Osteoblast (primary cell): ENCODE results near the gene ZNF821. TPM values are rescaled to one million over a fixed set of nuclear protein-coding genes. Genes with fewer than 3 reads are reported as not detected.
A peak's percentile ranks its signal among the peaks of the same experiment; 100 is the strongest.
"Not testable (repeated sequence)": the region's sequence is repeated elsewhere in the genome, so short reads cannot be mapped to it uniquely, and the experiment has no call there.

ENCODE experiments used
- DNase-seq: peaks from one replicate; pipeline ENCODE4 v3.0.0; 2011; ENCODE audit warnings: low spot score, mixed read lengths; ENCODE audit not compliant: insufficient read length; ENCODE audit errors: missing footprints
- H2AFZ ChIP-seq: 2 replicates; pipeline ENCODE4 v1.6.0; 2011; ENCODE audit warnings: mild to moderate bottlenecking, low read length
- H3K27ac ChIP-seq: 2 replicates; pipeline ENCODE4 v1.5.1; 2011; ENCODE audit warnings: mild to moderate bottlenecking, low read depth, low read length, moderate library complexity
- H3K27me3 ChIP-seq: 2 replicates; pipeline ENCODE4 v1.6.0; 2012; ENCODE audit warnings: mild to moderate bottlenecking, control low read depth, inconsistent platforms, low read length, moderate library complexity; ENCODE audit not compliant: insufficient read depth
- H3K36me3 ChIP-seq: 2 replicates; pipeline ENCODE4 v1.5.1; 2011; ENCODE audit warnings: mild to moderate bottlenecking, low read length, control low read depth, moderate library complexity; ENCODE audit not compliant: insufficient read depth
- H3K4me1 ChIP-seq: 2 replicates; pipeline ENCODE4 v1.5.1; 2011; ENCODE audit warnings: mild to moderate bottlenecking, low read length, control low read depth, moderate library complexity; ENCODE audit not compliant: insufficient read depth
- H3K4me2 ChIP-seq: 2 replicates; pipeline ENCODE4 v1.6.0; 2011; ENCODE audit warnings: mild to moderate bottlenecking, low read length; ENCODE audit not compliant: insufficient read depth
- H3K4me3 ChIP-seq: fragments of 200-600 bp; sonication (generic); 3 replicates; pipeline ENCODE4 v1.5.1; 2012; ENCODE audit warnings: mild to moderate bottlenecking, low read length, inconsistent platforms; ENCODE audit not compliant: insufficient read depth
- H3K79me2 ChIP-seq: 2 replicates; pipeline ENCODE4 v1.6.0; 2012; ENCODE audit warnings: mild to moderate bottlenecking, low read length, control low read depth, inconsistent platforms; ENCODE audit not compliant: insufficient read depth
- H3K9me3 ChIP-seq: 2 replicates; pipeline ENCODE4 v1.5.1; 2011; ENCODE audit warnings: low read depth, low read length, control low read depth
- H4K20me1 ChIP-seq: 2 replicates; pipeline ENCODE4 v1.6.0; 2012; ENCODE audit warnings: mild to moderate bottlenecking, low read length, control low read depth; ENCODE audit not compliant: insufficient read depth
- CTCF ChIP-seq: IDR thresholded peaks from 2 replicates; pipeline ENCODE4 v1.5.1; 2011; ENCODE audit warnings: mild to moderate bottlenecking, low read depth, low read length, moderate library complexity; ENCODE audit errors: extremely low read depth
- total RNA-seq: library from RNA; depleted of rRNA; stranded (reverse); fragments of >200 nt; gene quantifications from 2 replicates; pipeline ENCODE4 v1.2.3, GENCODE V29; 2012

ZNF821 gene
- total RNA-seq, 1 donor = 12.3 TPM

DNA sequence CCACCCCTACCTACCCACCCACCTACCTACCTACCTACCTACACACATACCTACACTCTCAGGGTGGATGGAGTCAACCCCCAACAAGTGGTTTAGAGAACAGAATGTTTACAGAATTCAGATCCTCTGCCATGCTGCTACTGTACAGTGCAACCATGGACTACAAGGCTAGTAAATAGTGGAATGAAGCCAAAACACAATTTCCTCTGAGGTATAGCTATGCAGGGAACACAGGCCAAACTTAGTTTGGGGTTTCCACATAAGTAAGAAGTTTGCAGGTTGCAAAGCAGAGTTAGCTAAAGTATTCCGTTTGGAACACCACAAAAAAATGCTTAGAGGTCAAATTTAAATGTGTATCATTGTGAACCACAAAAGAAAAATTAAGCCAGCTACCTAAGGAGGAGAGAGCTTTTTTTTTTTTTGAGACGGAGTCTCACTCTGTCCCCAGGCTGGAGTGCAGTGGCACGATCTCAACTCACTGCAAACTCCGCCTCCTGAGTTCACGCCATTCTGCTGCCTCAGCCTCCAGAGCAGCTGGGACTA, 72.7 kb downstream of the ZNF821 start:
- no peak for TF ChIP-seq CTCF
- Histone ChIP-seq H3K4me3 (no peak overlapping the region), H3K4me1 (peaks cover 21% of the 10 kb centered on the region), H3K27me3 (no peaks in the 10 kb centered on the region), H4K20me1 (peaks cover 11% of the 10 kb centered on the region), H3K79me2 (peaks cover 25% of the 10 kb centered on the region), H2AFZ (no peak overlapping the region), H3K27ac (no peak overlapping the region), H3K36me3 (peaks cover 7% of the 10 kb centered on the region), H3K9me3 (no peaks in the 10 kb centered on the region), H3K4me2 (no peak overlapping the region)
- DNase-seq = no peak

DNA sequence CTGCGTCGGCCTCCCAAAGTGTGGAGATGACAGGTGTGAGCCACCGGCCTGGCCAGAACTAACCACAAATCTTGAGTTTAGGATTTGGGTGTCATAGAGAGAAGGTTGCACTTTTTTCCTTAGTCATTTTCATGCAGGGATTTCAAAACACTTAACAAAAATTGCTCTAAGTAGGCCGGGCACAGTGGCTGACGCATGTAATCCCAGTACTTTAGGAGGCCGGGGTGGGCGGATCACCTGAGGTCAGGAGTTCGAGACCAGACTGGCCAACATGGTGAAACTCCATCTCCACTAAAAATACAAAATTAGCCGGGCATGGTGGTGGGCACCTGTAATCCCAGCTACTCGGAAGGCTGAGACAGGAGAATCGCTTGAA, 73.8 kb downstream of the ZNF821 start:
- not testable (repeated sequence) for H3K27me3 ChIP-seq, H3K36me3 ChIP-seq, H3K4me3 ChIP-seq, DNase-seq, H3K9me3 ChIP-seq, H3K4me2 ChIP-seq, H2AFZ ChIP-seq
- peak overlapping the region; percentile 100 for H3K27ac ChIP-seq
- peaks cover 18% of the 10 kb centered on the region for H3K4me1 ChIP-seq
- H4K20me1 ChIP-seq = peaks cover 17% of the 10 kb centered on the region
- H3K79me2 ChIP-seq = peaks cover 37% of the 10 kb centered on the region

Other genes with a start within 250 kb of the ZNF821 start
- gene PHLPP2, start 159.5 kb downstream of the ZNF821 start, total RNA-seq = 11.2 and 12.7 TPM in 2 replicates
- gene AP1G1, start 75.3 kb downstream of the ZNF821 start, total RNA-seq = 82.5 and 104 TPM in 2 replicates
- 13.6 and 15.9 TPM in 2 replicates for gene ATXN1L, start 38.2 kb downstream of the ZNF821 start, total RNA-seq
- gene IST1, start 11.3 kb upstream of the ZNF821 start, total RNA-seq = 213 and 229 TPM in 2 replicates
- gene PKD1L3, start 116.2 kb upstream of the ZNF821 start, total RNA-seq = not detected in 2 replicates
- 3.2 and 4.7 TPM in 2 replicates for gene DHODH, start 124.6 kb upstream of the ZNF821 start, total RNA-seq
- gene HP, start 170.3 kb upstream of the ZNF821 start, total RNA-seq = not detected in 2 replicates
- not detected in 2 replicates for gene HPR, start 179.0 kb upstream of the ZNF821 start, total RNA-seq
- gene TXNL4B, start 209.4 kb upstream of the ZNF821 start, total RNA-seq = 9.1 and 12.3 TPM in 2 replicates
- gene DHX38, start 209.7 kb upstream of the ZNF821 start, total RNA-seq = 51.4 and 52.7 TPM in 2 replicates